Adrenal gland (tissue), 5 donors: ENCODE results near the gene PKD1.

ENCODE experiments used
- POLR2A ChIP-seq, 2 donors: fragments of 450-650 bp; IDR thresholded peaks; one replicate each; pipeline ENCODE4 v1.6.1; 2017; ENCODE audit warnings: antibody characterized with exemption in 2 of 2, mild to moderate bottlenecking in 2 of 2, moderate library complexity in 1 of 2
- TF ChIP-seq, protein P1 (sequence below), 6 experiments: fragments of 450-650 bp in 4 of 6; fragments of 200-600 bp in 2 of 6; sonication (generic) in 1 of 6; IDR thresholded peaks; 1 replicate in 5 of 6; 2 replicates in 1 of 6; pipeline versions ENCODE4 v1.5.1 to v1.8.0; 2016 to 2021; ENCODE audit warnings: antibody characterized with exemption in 6 of 6, mild to moderate bottlenecking in 2 of 6, moderate library complexity in 1 of 6
- donor health status: DM: no; HTN: no; CAD: no.

DNA sequence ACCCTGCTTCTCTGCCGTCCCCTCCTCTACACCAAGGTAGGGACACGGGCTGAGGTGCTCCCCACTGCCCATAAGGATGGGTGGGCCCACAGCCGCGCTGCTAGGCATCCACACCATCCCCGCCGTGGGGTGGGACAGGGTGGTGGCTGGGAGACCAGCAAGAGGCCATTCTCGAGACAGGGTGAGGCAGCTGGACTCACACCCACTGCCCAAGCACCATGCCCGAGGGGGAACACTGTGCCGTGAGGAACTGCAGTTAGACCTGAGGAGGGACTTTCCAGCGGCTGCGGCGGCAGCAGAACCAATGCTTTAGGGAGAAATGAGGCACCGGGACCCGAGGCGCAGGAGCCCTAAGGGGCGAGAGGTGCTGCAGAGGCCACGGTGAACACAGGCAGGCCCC, 13.3 kb downstream of the PKD1 start:
- TF ChIP-seq, protein P1, sequence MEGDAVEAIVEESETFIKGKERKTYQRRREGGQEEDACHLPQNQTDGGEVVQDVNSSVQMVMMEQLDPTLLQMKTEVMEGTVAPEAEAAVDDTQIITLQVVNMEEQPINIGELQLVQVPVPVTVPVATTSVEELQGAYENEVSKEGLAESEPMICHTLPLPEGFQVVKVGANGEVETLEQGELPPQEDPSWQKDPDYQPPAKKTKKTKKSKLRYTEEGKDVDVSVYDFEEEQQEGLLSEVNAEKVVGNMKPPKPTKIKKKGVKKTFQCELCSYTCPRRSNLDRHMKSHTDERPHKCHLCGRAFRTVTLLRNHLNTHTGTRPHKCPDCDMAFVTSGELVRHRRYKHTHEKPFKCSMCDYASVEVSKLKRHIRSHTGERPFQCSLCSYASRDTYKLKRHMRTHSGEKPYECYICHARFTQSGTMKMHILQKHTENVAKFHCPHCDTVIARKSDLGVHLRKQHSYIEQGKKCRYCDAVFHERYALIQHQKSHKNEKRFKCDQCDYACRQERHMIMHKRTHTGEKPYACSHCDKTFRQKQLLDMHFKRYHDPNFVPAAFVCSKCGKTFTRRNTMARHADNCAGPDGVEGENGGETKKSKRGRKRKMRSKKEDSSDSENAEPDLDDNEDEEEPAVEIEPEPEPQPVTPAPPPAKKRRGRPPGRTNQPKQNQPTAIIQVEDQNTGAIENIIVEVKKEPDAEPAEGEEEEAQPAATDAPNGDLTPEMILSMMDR (IDR thresholded peaks at IDR 0.05), result no peak
- no peak for TF ChIP-seq POLR2A (IDR thresholded peaks at IDR 0.05)
